ENCODE measurements around the gene JARID2.
"Not testable (repeated sequence)": the region's sequence is repeated elsewhere in the genome, so short reads cannot be mapped to it uniquely, and the experiment has no call there.

JARID2 gene

DNA sequence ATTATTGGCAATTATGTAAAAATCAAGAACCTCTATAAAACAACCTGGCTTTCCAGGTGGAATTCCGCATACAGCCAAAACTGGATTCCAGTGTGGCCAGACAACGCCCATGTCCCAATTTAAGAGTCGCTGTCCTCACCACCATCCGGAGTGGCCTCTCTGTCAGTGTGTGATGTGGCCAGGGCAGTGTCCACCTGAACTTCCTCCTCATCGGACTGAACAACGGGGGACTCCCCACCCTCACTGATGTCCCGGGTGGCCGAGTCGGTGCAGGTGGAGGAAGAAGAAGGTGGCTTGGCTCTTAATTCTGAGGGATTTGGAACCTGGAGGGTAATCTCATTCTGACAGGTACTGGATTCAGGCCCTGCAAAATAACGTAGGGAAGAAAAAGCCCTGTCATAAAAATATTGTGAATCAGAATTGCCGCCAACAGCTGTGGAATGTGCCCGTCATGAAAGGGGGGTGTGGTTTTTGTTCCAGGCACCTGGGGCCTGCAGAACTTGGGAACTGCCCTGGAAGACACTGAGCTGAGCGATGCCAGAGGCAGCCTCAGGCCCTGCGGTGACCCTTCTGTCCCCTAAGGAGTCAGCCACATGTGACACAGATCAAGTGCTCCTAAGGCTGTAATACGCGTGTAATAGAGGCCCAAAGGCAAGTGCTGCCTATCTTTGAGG is 277.1 kb downstream of the JARID2 start:
- no peak for DNase-seq (ENCODE audit: low read depth)

DNA sequence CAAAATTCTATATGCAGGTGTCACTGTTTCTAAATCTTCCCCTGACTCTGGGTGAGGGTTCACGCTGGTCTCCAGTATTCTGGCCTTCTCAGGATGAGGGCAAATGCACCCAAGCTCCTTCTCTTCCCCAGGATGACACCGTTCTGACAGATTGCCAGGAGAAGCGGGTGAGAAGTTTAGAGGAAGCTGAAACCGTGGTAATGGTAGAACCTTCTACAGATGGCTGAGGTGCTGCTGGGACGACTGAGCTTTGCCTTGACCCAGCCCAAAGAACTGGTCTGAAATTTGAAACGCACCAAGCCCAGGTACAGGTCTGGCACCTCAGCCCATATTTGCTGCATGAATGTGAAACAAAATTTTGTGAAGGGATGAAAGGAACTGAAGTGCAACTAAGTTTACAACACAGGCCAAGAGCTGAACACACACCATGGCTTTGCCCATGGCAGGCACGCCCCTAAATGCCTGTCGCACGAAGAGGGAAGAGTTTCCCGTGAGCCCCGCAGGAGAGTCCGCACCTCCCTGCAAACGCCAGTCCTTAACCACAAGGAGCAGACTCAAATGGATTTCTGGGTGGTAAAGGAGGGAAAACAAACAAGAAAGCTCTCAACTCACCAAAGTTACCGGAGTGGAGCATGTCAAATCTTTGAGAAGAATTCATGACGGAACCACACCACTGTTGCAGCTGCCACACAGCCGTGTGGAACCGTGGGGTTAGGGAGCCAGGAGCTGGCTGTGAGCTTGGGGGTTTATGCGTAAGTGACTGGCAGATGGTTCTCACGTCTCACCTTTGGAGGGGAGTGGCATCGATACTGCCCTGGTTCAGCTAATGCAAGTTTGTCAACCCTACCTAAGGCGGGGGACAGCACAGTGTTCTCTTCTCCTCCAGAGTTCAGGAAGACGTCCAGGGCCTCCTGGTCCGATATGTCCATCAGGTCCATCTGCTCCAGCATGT is 278.1 kb downstream of the JARID2 start:
- no peak for DNase-seq (ENCODE audit: low read depth)

DNA sequence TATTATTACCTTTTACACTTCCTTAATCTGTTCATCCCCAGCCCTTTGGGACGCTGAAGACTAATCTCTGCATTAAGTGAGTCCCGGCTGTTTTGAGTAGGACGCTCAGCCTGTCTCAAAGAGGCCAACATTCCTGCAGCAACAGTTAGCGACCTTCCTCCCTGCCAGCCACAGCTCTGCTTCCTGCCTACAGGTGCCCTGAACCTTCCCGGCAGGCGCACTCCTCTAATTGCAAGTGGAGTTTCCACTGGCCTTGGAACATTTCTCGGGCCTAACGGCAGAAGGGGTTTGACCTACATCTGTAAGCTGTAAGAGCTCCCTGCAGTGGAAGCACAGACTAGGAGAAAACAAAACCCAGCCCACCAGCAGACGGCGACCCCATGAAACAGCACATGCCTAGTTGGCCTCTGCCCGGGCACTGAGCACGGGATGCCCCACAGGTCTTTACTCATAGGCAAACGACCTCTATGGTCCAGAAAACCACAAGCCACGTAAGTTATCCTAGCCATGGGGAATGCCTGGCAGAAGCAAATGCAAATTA is 279.1 kb downstream of the JARID2 start:
- DNase-seq (ENCODE audit: low read depth) = no peak

DNA sequence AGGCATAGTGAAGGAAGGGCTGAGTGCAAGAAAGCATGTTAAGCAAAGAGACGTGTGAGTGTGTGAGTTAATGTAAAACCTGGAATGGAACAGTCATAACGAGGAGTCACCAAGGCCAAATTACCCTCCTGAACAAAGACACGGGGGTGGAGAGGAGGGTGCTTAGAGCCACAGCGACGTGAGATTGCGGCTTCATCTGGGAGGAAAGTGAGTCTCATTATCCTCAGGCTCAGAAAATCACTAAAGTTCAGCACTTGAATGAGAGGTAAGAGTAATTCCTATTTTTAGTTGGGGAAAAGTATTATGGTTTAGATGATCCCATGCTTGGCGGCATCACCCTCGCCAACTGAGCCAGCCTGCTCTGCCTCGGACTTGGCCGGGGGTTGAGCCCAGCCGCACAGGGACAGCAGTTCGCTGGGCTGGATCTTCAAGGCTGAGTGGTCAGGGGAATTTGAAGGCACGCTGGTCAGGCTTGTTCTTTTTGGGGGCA is 280.4 kb downstream of the JARID2 start:
- no peak for DNase-seq (ENCODE audit: low read depth)

DNA sequence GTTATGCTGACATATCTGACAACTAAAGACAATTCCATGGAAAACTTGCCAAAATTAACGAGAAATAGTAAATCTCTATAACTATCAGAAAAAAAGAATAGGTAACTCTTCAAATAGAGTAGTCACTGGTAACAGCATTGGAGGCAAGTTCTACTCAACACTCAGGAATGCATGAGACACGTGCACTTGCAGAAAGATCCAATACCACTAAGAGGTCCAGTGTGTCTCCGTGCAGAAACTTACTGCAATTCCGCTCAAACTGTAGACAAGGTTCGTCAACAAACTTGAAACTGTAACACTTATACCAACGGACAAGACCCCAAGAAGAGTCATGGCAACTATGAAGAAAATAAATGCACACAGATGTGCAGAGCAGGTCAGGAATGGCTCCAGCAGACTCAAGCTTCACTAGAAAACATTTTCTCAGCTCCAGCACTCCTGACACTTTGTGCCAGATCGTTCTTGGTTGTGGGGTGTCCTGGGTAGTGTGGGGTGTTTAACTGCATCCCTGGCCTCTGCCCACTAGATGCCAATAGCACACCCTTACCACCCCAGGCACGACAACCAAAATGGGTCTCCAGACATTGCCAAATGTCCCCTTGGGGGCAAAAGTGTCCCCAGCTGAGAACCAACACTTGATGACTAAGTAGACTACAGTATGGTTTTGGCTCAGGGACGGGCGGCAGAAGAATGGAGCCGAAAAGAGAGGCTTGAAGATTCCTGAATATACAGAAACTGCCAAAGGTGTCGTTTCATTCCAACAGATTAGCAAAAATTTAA is 282.2 kb downstream of the JARID2 start:
- DNase-seq (ENCODE audit: low read depth) = no peak

DNA sequence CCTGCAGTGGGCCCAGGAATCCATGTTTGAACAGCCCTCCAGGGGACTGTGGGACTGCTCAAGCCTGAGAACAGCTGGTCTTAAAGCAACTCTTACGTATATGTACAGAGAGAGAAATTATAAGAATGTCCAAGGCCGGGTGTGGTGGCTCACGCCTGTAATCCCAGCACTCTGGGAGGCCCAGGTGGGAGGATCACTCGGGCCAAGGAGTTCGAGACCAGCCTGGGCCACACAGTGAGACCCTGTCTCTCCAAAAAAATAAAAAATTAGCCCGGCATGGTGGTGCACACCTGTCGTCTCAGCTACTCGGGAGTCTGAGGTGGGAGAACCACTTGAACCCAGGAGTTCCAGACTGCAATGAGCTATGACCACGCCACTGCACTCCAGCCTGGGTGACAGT is 283.0 kb downstream of the JARID2 start:
- no peak for DNase-seq (ENCODE audit: low read depth)

DNA sequence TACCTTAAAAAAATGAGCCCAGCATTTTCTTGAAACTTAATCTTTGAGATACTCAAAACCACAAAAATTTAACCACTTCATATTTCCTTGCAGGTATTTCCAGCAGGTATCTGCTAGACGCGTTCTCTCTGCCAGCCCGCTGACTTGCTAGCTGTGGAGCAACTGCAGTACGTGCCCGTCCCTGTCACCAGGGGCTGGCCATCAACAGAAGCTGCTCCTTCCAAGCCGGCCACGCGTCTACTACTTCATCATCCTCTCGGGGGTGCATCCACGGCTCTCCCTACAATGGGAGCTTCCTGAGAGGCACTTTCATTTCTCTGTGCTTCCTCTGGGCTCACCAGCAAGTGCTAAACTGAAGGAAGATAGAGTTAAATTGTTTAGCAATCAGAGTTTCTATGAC is 284.5 kb downstream of the JARID2 start:
- no peak for DNase-seq (ENCODE audit: low read depth)

DNA sequence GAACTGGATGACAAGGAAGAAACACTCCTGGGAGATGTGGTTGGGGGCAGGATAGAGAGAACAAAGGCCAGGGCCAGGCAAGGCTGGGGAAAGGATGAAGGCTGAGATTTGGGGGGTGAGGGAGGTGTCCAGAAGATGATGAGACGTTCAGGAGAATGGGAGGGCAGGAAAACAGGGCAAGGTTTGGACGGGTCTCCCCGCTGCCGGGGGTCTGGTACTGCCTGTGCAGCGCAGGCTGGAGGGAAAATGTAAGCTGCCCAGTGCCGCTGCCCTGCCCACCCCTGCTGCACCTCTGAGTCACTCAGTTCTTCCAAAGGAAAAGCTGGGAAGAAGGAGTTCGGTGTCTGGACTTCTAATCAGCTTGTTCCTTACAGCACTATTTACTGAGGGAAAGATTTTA is 286.1 kb downstream of the JARID2 start:
- DNase-seq (ENCODE audit: low read depth) = no peak

DNA sequence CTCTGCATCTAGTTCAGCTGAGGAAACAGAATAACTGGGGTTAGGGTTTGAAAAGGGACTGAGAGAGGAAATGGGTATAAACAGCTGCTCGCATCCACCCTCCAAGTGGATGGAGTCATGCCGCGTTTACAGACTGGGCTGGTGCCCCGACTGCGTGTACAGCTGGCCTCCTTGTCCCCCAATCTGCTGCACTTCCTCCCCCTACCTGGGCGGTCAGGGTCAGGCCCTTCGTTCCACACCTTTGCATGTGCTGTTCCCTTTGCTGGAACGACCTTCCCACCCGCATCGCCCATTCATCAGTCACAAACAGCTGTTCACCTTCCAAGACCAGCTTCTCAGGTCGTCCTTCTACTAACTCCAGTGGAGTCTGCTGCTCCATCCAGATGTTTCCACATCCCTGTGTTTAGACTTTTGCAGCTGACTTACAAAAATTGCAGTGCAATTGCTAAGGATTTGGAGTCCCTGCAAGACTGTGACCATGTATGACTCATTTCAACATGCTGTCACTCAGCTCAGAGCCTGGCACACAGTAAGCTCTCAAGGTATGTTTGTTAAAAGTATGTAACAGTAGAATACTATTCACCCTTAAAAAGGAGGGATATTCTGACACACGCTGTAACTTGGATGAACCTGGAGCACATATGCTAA is 287.6 kb downstream of the JARID2 start:
- DNase-seq (ENCODE audit: low read depth) = no peak

DNA sequence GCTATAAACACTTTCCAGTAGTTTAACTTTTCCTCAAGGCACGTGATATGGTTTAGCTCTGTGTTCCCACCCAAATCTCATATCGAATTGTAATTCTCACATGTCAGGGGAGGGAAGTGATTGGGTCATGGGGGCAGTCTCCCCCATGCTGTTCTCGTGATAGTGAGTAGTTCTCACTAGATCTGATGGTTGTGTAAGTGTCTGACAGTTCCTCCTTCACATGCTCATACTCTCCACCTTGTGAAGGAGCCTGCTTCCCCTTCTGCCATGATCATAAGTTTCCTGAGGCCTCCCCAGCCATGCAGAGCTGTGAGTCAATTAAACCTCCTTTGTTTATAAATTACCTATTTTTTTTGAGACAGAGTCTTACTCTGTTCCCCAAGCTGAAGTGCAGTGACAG is 289.1 kb downstream of the JARID2 start:
- DNase-seq (ENCODE audit: low read depth) = no peak

DNA sequence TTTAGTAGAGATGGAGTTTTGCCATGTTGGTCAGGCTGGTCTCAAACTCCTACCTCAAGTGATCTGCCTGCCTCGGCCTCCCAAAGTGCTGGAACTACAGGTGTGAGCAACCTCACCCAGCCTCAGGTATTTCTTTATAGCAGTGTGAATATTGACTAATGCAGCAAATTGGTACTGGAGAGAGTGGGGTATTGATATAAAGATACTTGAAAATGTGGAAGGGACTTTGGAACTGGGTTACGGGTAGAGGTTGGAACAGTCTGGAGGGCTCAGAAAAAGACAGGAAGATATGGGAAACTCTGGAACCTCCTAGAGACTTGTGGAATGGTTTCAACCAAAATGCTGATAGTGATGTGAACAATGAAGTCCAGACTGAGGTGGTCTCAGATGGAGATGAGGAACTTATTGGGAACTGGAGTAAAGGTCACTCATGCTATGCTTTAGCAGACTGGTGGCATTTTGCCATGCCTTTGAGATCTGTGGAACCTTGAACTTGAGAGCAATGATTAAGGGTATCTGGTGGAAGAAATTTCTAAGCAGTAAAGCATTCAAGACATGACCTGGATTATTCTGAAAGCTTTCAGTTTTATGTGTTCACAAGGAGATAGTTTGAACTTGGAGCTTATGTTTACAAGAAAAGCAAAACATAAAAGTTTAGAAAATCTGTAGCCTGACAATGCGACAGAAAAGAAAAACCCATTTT is 289.8 kb downstream of the JARID2 start:
- no peak for DNase-seq (ENCODE audit: low read depth)

DNA sequence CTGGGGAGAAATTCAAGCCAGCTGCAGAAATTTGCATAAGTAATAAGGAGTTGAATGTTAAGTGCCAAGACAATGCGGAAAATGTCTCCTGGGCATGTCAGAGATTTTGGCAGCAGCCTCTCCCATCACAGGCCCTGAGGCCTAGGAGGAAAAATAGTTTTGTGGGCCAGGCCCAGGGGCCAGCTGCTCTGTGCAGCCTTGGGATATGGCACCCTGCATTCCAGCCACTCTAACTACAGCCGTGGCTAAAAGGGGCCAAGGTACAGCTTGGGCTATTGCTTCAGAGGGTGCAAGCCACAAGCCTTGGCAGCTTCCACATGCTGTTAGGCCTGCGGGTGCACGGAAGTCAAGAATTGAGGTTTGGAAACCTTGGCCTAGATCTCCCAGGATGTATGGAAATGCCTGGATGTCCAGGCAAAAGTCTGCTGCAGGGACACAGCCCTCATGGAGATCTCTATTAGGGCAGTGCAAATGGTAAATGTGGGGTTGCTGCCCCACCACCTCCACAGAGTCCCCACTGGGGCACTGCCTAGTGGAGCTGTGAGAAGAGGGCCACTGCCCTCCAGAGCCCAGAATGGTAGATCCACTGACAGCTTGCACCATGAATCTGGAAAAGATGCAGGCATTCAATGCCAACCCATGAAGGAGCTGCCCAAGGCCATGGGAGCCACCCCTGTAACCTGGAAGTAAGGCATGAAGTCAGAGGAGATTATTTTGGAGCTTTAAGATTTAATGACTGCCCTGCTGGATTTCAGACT is 290.5 kb downstream of the JARID2 start:
- DNase-seq (ENCODE audit: low read depth) = no peak

DNA sequence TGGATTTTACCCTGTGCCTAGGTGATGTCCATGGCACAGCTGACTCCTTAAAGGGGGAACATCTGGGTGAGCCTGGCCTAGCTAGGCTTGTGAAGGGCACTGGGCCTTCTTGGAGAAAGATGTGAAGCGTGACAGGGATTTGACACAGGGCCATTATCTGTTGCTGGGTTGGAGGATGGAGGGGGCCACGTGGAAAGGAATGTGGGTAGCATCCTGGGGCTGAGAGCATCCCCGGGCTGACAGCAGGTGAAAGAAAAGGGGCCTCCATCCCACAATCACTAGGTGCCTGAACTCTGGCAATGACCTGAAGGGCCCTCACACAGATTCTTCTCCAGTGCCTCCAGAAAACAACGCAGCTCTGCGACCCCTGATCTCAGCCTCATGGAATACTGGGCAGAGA is 292.2 kb downstream of the JARID2 start:
- DNase-seq (ENCODE audit: low read depth) = no peak

DNA sequence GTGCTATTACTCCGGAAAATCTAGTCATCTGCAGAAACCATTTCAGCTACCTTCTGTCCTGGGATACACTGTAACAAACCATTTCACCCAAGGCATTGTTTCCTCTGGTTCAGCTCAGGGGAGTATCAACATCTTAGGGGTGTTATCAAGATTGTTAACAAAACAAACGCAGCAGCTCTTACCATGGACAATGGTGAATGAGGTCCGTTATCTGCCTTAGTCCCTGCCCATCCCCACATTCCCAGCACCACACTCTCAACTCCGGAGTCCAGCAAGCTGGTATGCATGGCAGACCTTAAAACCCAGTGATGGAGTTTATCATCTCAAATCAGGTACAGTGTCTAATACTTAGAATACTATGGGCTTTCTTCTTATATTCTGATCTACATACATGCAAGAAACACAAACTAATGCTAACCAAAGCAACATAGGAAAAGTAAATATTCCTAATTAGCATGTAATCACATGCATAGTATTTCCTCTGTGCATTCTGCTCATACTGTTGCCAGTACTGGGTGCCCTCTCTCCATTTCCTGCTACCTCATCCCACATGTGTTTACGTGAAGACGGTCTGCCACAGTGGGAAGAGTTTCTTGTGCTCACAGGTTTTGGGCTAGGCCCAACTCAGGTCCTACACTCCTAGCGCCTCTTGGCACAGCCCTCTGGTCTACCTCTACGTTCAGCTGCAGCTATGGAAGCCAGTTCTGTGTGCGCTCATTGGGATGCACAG is 293.1 kb downstream of the JARID2 start:
- DNase-seq (ENCODE audit: low read depth) = no peak

DNA sequence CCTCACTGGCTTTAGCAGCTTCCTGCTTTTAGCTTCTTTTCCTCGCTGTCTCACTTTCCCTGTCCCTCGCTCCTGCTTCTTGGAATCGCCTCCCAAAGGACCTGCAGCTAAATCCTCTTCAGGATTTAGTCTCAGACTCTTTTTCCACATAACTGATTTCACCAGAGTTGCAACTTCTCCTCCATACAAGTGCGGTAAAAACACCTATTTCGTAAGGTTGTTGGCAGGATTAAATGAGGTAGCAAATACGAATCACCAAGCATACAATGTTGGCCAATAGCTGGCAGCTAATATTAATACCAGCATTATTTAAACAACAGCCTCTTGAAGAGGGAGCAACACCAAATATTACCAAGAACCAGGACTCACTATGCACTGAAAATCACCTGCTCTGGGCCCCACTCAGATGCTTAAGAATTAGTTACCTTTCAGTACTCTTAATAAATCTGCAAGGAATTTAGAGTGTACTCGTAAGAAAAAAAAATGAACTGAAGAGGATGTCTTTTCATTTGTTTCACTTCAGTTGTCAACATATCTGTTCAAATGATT is 293.9 kb downstream of the JARID2 start:
- DNase-seq (ENCODE audit: low read depth) = no peak

DNA sequence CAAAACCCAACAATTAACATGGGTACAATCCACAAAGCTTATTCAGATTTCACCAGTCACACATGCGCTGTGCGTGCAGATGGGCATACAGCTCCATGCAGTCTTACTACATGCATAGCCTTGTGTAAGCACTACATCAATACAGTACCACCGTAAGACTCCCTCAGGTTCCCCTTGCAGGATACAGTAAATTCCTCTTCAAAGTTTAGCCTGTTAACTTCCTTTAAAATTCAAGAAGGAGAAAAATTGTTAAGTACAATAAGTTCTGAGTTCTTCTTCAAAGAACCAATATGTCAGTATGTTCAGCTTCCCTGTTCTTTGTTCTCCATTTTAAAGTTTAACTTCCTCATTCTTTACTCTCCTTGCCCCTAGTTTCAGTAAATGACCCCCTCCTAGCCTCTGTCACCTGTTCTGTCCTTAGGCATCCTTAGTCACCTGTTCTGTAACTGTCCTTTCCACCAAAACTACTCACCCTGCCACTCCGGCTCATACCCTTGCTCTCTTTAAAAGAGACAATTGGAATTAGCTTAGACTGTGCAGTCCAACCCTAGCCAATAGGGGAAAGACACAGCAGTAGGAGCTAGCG is 297.6 kb downstream of the JARID2 start:
- not testable (repeated sequence) for DNase-seq (ENCODE audit: low read depth)

DNA sequence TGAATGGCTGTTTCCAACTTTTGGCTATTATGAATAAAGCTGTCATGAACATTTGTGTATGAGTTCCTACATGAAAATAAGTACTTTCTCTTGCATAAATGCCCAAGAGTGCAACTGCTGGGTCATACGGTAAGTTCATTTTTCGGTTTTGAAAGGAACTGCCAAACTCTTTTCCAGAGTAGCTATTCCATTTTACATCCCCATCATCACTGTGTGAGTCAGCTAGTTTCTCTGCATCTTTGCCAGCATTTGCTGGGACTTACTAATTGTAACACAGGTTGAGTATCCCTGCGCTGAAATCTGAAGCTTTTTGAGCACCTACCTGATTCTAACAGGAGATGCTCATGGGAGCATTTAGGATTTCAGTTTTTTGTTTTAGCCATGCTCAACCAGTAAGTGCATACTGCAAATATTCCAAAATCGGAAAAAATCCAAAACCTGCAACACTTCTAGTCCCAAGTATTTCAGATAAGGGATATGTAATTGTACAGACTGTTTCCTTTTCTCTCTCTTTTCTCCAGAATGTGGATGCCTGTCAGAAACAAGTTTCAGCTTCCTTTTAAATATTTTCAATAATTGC is 298.5 kb downstream of the JARID2 start:
- peak; percentile 69 for DNase-seq (ENCODE audit: low read depth)

DNA sequence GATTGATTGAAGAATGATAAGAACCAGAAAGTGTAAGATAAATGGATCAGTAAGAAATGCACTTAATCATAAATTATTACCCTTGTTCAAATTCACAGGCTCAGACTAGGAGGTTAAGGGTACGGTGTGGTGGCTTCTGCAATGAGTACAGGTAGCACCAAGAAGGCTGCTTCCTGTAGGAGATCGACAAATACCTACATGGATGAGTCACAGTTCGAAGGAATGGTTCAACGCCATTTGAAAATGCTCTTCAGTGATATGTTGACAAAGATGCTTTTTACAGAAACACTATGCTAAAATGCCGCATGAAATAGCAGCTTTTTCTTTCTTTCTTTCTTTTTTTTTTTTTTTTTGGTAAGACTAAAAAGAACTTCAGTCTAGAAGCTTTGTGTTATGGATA is 300.7 kb downstream of the JARID2 start:
- no peak for DNase-seq (ENCODE audit: low read depth)

DNA sequence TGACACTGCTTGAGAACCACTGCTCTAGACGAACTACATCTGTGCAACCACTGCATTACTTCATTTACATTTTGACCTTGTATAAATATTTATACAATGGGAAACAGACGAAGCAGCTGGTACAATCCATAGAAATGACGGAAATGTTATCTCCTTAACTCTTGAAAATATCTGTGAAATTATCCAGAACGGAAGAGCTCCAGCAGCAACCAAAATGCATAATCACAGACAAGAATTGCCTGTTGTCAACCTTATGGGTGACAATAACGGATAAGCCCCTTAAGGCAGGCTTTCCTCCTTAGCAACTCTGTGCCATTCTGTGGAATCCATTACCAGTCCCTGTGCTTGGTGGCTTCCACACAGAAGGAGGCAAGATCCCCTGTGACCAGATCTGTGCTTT is 301.5 kb downstream of the JARID2 start:
- no peak for DNase-seq (ENCODE audit: low read depth)

All from stromal cell of bone marrow (primary cell).